GM21529 (cell line): ENCODE measurements around the gene REG1A.

Experiments
- ATAC-seq: cut with Tn5 transposase; IDR thresholded peaks from one replicate; pipeline ENCODE4 v1.9.1; 2021; ENCODE audit not compliant: unreplicated experiment

REG1A gene

GRCh38 chr2:79120194-79120713, at the start of gene REG1A:
Gene REG1A (plus strand): TSS chr2:79120488. CDS start chr2:79120862, 374 bp downstream.
- no peak for ATAC-seq

- ATAC-seq, result no peak
Observed at GRCh38 chr2:79071078-79071477, 49.2 kb upstream of the REG1A start.

GRCh38 chr2:79082987-79083386, 37.3 kb upstream of the REG1A start:
- ATAC-seq, result no peak

- no peak for ATAC-seq
Observed at GRCh38 chr2:79083597-79084251, 36.6 kb upstream of the REG1A start.

GRCh38 chr2:79084495-79085135, 35.7 kb upstream of the REG1A start:
- no peak for ATAC-seq

GRCh38 chr2:79085382-79085781, 34.9 kb upstream of the REG1A start:
- ATAC-seq, result no peak

GRCh38 chr2:79086255-79086654, 34.0 kb upstream of the REG1A start:
- no peak for ATAC-seq

- no peak for ATAC-seq
Observed at GRCh38 chr2:79087785-79088364, 32.4 kb upstream of the REG1A start, which contains the start of gene REG1B. Gene REG1B (minus strand): TSS chr2:79087993. CDS start chr2:79087612, 381 bp downstream.

GRCh38 chr2:79090693-79091092, 29.6 kb upstream of the REG1A start:
- no peak for ATAC-seq

GRCh38 chr2:79097843-79098242, 22.4 kb upstream of the REG1A start:
- ATAC-seq, result no peak

GRCh38 chr2:79099140-79099686, 21.1 kb upstream of the REG1A start:
- ATAC-seq, result no peak

- ATAC-seq, result no peak
Observed at GRCh38 chr2:79100285-79100684, 20.0 kb upstream of the REG1A start.

GRCh38 chr2:79101024-79101423, 19.3 kb upstream of the REG1A start:
- no peak for ATAC-seq

GRCh38 chr2:79103214-79103613, 17.1 kb upstream of the REG1A start:
- ATAC-seq, result no peak

- no peak for ATAC-seq
Observed at GRCh38 chr2:79105259-79105658, 15.0 kb upstream of the REG1A start.

- ATAC-seq, result no peak
Observed at GRCh38 chr2:79112269-79112668, 8.0 kb upstream of the REG1A start.

- ATAC-seq, result no peak
Observed at GRCh38 chr2:79114797-79115494, 5.3 kb upstream of the REG1A start.

- no peak for ATAC-seq
Observed at GRCh38 chr2:79116997-79117928, 3.0 kb upstream of the REG1A start.

- ATAC-seq, result no peak
Observed at GRCh38 chr2:79122676-79123075, 2.4 kb downstream of the REG1A start.
